B cell (primary cell): ENCODE results near the gene PPP1R7.

Experiments
- EZH2 ChIP-seq: IDR thresholded peaks from 2 replicates; pipeline ENCODE4 v1.6.1; 2012; ENCODE audit warnings: borderline replicate concordance, low read depth, mild to moderate bottlenecking, moderate library complexity, low read length; ENCODE audit not compliant: insufficient read depth, poor library complexity, severe bottlenecking
- TF ChIP-seq, protein P1 (sequence below): fragments of 200-600 bp; IDR thresholded peaks from one replicate; pipeline ENCODE4 v1.8.0; 2022; ENCODE audit warnings: antibody characterized with exemption, mild to moderate bottlenecking

DNA sequence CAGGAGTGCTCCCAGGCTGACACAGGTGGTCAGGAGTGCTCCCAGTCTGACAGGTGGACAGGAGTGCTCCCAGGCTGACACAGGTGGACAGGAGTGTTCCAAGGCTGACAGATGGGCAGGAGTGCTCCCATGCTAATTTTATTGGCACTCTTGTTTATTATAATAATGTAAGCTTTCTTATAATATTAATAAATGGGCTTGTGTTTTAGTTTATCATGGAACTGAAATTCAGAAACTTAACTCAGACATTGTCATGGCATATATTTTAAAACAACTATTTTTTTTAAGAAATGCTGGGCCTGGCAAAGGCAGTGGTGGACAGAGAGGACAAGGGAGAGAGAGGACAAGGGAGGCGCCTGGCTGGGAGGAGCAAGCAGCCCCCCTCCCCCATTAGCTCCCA, 56.9 kb downstream of the PPP1R7 start:
- TF ChIP-seq, protein P1, sequence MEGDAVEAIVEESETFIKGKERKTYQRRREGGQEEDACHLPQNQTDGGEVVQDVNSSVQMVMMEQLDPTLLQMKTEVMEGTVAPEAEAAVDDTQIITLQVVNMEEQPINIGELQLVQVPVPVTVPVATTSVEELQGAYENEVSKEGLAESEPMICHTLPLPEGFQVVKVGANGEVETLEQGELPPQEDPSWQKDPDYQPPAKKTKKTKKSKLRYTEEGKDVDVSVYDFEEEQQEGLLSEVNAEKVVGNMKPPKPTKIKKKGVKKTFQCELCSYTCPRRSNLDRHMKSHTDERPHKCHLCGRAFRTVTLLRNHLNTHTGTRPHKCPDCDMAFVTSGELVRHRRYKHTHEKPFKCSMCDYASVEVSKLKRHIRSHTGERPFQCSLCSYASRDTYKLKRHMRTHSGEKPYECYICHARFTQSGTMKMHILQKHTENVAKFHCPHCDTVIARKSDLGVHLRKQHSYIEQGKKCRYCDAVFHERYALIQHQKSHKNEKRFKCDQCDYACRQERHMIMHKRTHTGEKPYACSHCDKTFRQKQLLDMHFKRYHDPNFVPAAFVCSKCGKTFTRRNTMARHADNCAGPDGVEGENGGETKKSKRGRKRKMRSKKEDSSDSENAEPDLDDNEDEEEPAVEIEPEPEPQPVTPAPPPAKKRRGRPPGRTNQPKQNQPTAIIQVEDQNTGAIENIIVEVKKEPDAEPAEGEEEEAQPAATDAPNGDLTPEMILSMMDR, result no peak
- TF ChIP-seq EZH2, result no peak
